ENCODE data around the gene MMP21.

The MMP21 gene

DNA sequence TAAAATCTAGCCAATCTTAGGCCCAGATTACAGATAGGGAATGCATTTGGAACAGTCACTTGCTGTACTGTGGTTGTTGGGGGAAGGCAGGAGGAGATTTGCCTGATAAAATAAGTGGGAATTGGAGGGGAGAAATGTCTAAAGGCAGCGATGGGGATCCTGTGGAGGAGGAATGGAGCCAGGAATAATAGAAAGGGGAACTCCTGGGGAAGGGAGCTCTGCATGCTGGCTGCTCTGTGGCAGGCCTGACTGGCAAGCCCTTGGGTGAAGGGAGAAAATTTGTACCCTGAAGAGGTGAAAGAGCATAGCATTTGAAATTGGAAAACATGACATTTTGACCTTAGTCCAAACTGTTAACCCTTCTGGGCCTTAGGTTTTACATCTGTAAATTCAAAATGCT is 13.7 kb downstream of the MMP21 start:
- DNase-seq: no peak

DNA sequence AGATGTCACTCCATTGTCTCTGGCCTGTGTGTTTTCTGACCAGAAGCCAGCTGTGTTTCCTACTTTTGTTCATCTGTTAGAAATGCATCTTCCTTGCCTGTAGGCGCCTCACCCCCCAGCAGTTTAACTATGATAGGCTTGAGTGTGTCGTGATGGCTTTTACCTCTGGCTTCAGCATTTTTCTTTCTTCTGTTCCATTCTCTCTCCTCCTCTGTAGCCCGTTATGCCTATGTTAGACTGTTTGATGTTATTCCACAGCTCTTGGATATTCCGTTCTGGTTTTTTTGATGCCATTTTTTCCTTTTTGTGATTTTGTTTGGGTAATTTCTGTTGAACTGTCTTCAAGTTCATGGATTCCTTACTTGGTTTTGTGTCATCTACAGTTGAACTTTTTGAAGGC is 17.9 kb downstream of the MMP21 start:
- no peak for DNase-seq

DNA sequence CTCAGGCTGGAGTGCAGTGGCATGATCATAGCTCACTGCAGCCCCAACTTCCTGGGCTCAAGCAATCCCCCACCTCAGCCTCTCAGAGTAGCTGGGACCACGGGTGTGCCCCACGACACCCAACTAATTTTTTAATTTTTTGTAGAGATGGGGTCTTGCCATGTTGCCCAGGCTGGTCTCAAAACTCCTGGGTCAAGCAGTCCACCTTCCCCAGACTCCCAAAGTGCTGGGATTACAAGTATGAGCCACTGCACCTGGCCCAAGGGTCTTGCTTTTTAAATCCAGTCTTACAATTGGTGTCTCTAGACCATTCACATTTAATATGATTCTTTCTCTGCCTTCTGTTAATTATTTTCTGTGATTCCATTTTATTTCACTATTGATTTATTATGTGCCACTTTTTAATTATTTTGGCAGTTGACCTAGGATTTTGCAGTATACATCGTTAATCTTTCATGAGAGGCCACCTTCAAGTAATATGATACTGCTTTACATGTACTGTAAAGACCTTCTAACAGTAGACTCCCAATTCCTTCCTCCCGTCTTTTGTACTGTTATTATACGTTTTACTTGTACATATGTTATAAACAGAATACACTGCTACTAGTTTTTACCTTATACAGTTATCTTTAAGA is 18.7 kb downstream of the MMP21 start:
- DNase-seq: no peak

DNA sequence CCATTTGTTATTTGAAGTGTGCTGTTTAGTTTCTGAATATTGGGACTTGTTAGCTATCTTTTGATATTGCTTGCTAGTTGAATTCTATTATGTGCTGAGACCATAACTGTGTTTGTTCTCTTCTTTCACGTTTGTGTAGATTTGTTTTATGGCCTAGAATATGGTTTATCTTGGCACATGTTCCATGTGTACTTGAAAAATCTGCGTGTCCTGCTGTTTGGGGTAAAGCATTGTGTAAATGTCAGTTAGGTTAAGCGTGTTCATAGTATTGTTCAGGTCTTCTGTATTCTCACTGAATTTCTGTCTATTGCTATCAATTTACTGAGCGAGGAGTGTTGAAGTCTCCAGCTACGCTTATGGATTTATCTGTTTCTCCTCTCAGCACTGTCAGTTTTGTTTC is 19.4 kb downstream of the MMP21 start:
- DNase-seq: no peak

- DNase-seq: no peak
These were observed 28.2 kb downstream of the MMP21 start for GRCh38 chr10:125747417-125747816.

GRCh38 chr10:125744909-125745308 is 30.7 kb downstream of the MMP21 start:
- no peak for DNase-seq

- peak; percentile 21 for DNase-seq
These were observed 33.2 kb downstream of the MMP21 start for GRCh38 chr10:125742465-125742864.

DNA sequence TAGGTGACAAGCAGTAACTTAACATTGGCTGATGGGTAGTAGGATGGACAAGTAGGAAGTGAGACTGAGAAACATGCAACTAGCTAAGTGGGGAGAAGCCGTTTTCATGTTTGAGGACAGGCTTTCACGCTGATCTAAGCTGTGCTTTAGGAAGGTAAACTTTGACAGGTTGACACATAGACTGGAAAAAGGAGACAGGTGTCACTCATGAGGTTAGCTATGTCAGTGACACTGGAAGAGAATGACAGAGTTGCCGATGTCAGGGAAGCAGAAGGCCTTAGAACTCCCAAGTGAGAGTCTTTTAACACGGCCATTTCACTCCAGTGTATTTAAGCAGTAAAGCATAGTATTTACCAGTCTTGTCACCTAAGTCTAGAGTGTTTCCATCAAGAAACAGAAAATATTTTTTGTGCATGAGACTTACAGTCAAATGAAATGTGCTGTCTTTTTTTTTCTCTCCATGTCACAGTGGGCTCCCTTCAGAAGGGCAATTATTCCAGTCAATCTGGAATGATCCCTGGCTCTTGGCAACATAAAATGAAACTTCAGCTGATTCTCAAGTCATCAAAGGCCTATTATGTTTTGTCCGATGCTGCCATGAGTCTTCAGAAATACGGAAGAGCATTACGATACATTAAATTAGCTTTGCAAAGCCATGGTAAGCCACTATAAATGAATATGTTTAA is 35.5 kb downstream of the MMP21 start:
- DNase-seq: no peak

GRCh38 chr10:125738206-125738605 is 37.4 kb downstream of the MMP21 start:
- no peak for DNase-seq

DNA sequence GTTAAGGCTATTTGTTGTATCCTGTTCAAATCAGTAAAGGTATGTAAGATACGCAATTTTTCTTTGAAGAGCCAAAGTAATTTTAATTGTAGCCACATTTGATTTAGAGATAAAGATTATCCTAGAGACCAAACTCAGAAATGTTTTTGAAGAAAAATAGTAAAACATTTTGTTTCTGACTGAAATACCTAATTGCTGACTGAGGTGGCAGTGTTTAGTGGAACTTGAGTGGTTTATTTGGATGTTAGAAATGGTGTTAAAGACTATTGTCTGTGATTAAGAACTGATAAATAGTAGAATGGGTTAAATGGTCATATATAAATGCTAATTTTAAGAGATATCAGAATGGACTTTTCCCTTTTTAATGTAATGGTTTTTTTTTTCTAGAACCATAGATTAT is 40.8 kb downstream of the MMP21 start:
- no peak for DNase-seq

DNA sequence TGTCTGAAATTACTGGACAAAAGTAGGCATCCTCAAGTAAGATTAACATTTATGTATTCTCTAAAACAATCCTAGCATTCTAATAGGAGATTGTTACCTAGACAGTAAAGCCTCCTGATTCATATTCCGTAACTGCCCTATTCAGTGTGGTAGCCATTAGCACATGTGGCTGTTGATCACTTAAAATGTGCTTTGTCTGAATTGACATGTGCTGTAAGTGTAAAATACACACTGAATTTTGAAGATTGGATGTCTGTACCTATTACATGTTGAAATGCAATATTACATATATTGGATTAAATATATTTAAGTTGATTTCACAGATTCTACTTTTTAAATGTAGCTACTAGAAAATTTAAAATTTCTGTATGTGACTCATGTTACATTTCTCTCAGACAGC is 41.5 kb downstream of the MMP21 start:
- DNase-seq: no peak

- no peak for DNase-seq
These were observed 48.2 kb downstream of the MMP21 start for GRCh38 chr10:125727436-125727835.

- no peak for DNase-seq
These were observed 48.7 kb downstream of the MMP21 start for GRCh38 chr10:125726914-125727313.

- DNase-seq: no peak
These were observed 52.8 kb downstream of the MMP21 start for GRCh38 chr10:125722811-125723210.

GRCh38 chr10:125721035-125721434 is 54.6 kb downstream of the MMP21 start:
- DNase-seq: no peak

GRCh38 chr10:125720002-125720382 is 55.6 kb downstream of the MMP21 start:
- peak; percentile 57 for DNase-seq

GRCh38 chr10:125719173-125720001 is 56.2 kb downstream of the MMP21 start, which contains the start of gene EDRF1:
TSS of gene EDRF1 (plus strand) at chr10:125719709. CDS start at chr10:125719808, 99 bp downstream.
- DNase-seq: peak; percentile 100
